K562 (cell line): ENCODE measurements around the gene ABR. TPM values are rescaled to one million over a fixed set of nuclear protein-coding genes. Genes with fewer than 3 reads are reported as not detected.
A peak's percentile ranks its signal among the peaks of the same experiment; 100 is the strongest.

Experiments used
- ATAC-seq: fragments of 200-7000 bp; cut with Tn5 transposase; 3 replicates; pipeline ENCODE4 v1.9.1; 2020; ENCODE audit warnings: moderate library complexity
- BruUV-seq: library from RNA; stranded (reverse); fragments of 400-500 nt; replicated peaks from 2 replicates; lab custom pipeline; 2021; lab: Mats Ljungman, UMichigan
- CTCF ChIA-PET: fragments of 300-600 bp; formaldehyde crosslinking; extraction: SDS; loops from one replicate; lab custom pipeline; 2021; ENCODE audit warnings: low intra/inter-chr PET ratio; lab: Yijun Ruan, JAX
- POLR2A ChIA-PET: fragments of 300-600, 350-650 bp; sonication (Branson Sonifier 250); formaldehyde crosslinking; extraction: SDS; loops from one replicate; lab custom pipeline; 2021; ENCODE audit warnings: antibody characterized with exemption, inconsistent platforms; lab: Yijun Ruan, JAX
- DNase-seq, 4 experiments: peaks; one replicate each; pipeline versions ENCODE4 v3.0.0 to v3.0.0-alpha.2; 2011 to 2018; ENCODE audit warnings: low spot score in 3 of 4, mixed read lengths in 3 of 4; ENCODE audit errors: extremely low read depth in 1 of 4
- FAIRE-seq: peaks from 2 replicates; lab custom pipeline; 2011; peaks lifted over from hg19 to GRCh38; lab: Jason Lieb, UNC
- H2AFZ ChIP-seq: 2 replicates; pipeline ENCODE4 v1.6.0; 2011; ENCODE audit warnings: low read depth, low read length, control low read depth, inconsistent platforms
- H3K27ac ChIP-seq: fragments of 200-600 bp; 3 replicates; pipeline ENCODE4 v1.8.0; 2011; ENCODE audit warnings: low read depth, mild to moderate bottlenecking, control low read depth, inconsistent platforms, low read length, moderate library complexity, mixed read lengths; ENCODE audit errors: extremely low read depth
- H3K27me3 ChIP-seq, 2 experiments: fragments of 300-600 bp in 1 of 2; 2 replicates in 1 of 2; 3 replicates in 1 of 2; pipeline versions ENCODE4 v1.6.0 to v1.8.0; 2011; ENCODE audit warnings: inconsistent platforms in 2 of 2, low read length in 2 of 2, mild to moderate bottlenecking in 1 of 2, mixed read lengths in 1 of 2, moderate library complexity in 1 of 2; ENCODE audit not compliant: control insufficient read depth in 2 of 2, insufficient read depth in 2 of 2
- H3K36me3 ChIP-seq: fragments of 300-600 bp; 3 replicates; pipeline ENCODE4 v1.8.0; 2011; ENCODE audit warnings: mild to moderate bottlenecking, low read length, inconsistent platforms; ENCODE audit not compliant: control insufficient read depth, insufficient read depth
- H3K4me1 ChIP-seq, 2 experiments: fragments of 200-600 bp in 1 of 2; replicated peaks in 1 of 2; 2 replicates in 1 of 2; 3 replicates in 1 of 2; pipeline versions ENCODE4 v1.5.1 to v1.8.0; 2011; ENCODE audit warnings: inconsistent platforms in 2 of 2, low read length in 2 of 2, mild to moderate bottlenecking in 1 of 2, mixed read lengths in 1 of 2, moderate library complexity in 1 of 2; ENCODE audit not compliant: control insufficient read depth in 2 of 2, insufficient read depth in 2 of 2
- H3K4me2 ChIP-seq: 2 replicates; pipeline ENCODE4 v1.6.1; 2011; ENCODE audit warnings: low read length, control low read depth, inconsistent platforms, mixed read lengths; ENCODE audit not compliant: insufficient read depth
- H3K4me3 ChIP-seq: fragments of 200-600 bp; sonication (generic), shearing (Covaris generic); 2 replicates; pipeline ENCODE4 v1.5.1; 2016; ENCODE audit warnings: control low read depth, inconsistent platforms
- H3K79me2 ChIP-seq: fragments of 200-600 bp; 3 replicates; pipeline ENCODE4 v1.8.0; 2011; ENCODE audit warnings: low read length, inconsistent platforms; ENCODE audit not compliant: control insufficient read depth, insufficient read depth
- H3K9ac ChIP-seq, 2 experiments: 2 replicates each; pipeline versions ENCODE4 v1.6.0 to v1.6.1; 2011; ENCODE audit warnings: low read depth in 2 of 2, low read length in 2 of 2, control low read depth in 1 of 2, inconsistent platforms in 1 of 2, mild to moderate bottlenecking in 1 of 2, mixed read lengths in 1 of 2; ENCODE audit not compliant: insufficient read depth in 1 of 2
- H3K9me1 ChIP-seq: one replicate; pipeline ENCODE4 v1.6.0; 2011; ENCODE audit warnings: inconsistent platforms, mild to moderate bottlenecking, low read length, moderate library complexity; ENCODE audit not compliant: control insufficient read depth, insufficient read depth
- H3K9me3 ChIP-seq: replicated peaks from 2 replicates; pipeline ENCODE4 v1.5.1; 2011; ENCODE audit warnings: low read depth, low read length, inconsistent platforms; ENCODE audit not compliant: control insufficient read depth, insufficient read depth
- H4K20me1 ChIP-seq: replicated peaks from 2 replicates; pipeline ENCODE4 v1.6.1; 2011; ENCODE audit warnings: low read length, inconsistent platforms, mixed read lengths; ENCODE audit not compliant: control insufficient read depth, insufficient read depth
- ELF2 ChIP-seq: fragments of 250-450 bp; sonication (Bioruptor Pico); IDR thresholded peaks from 2 replicates; pipeline ENCODE4 v1.5.0; 2021; ENCODE audit warnings: mild to moderate bottlenecking
- LEF1 ChIP-seq: fragments of 450-650 bp; IDR thresholded peaks from 2 replicates; pipeline ENCODE4 v1.6.1; 2016; ENCODE audit warnings: mild to moderate bottlenecking
- MCM3 ChIP-seq: fragments of 450-650 bp; IDR thresholded peaks from 2 replicates; pipeline ENCODE4 v1.6.1; 2016
- RNF2 ChIP-seq: sonication (generic); IDR thresholded peaks from 2 replicates; pipeline ENCODE4 v1.6.1; 2016
- SLC30A9 ChIP-seq: fragments of 250-450 bp; sonication (Bioruptor Pico); IDR thresholded peaks from 2 replicates; pipeline ENCODE4 v1.8.0; 2022; ENCODE audit warnings: mild to moderate bottlenecking, moderate library complexity
- TAL1 ChIP-seq: fragments of 450-650 bp; IDR thresholded peaks from 2 replicates; pipeline ENCODE4 v1.6.1; 2016; ENCODE audit warnings: mild to moderate bottlenecking
- XRCC4 ChIP-seq: IDR thresholded peaks from one replicate; pipeline ENCODE4 v1.6.1; 2011; ENCODE audit not compliant: insufficient read depth, insufficient read length; ENCODE audit errors: extremely low read depth
- ZNF318 ChIP-seq, 2 experiments: fragments of 450-650 bp; IDR thresholded peaks; 2 replicates each; pipeline ENCODE4 v1.6.1; 2016; ENCODE audit warnings: mild to moderate bottlenecking in 2 of 2, borderline replicate concordance in 1 of 2, low read depth in 1 of 2, moderate library complexity in 1 of 2
- ZNF445 ChIP-seq: fragments of 250-450 bp; sonication (Bioruptor Pico); IDR thresholded peaks from 2 replicates; pipeline ENCODE4 v1.4.0; 2020; ENCODE audit warnings: low read depth, mild to moderate bottlenecking, moderate library complexity
- ZNF609 ChIP-seq: sonication (generic); formaldehyde crosslinking; IDR thresholded peaks from 2 replicates; pipeline ENCODE4 v1.8.1; 2023; ENCODE audit warnings: missing genetic modification reagents, mild to moderate bottlenecking, borderline replicate concordance
- WGBS: fragments of 100-300 bp; shearing (Covaris generic); methylation state at CpG from one replicate; pipeline ENCODE4 v1.1.6; 2016; ENCODE audit warnings: low coverage, mixed read lengths; ENCODE audit not compliant: insufficient coverage; ENCODE audit errors: missing lambda C conversion rate; 5-methylcytosine and 5-hydroxymethylcytosine counted together
- in situ Hi-C: fragments of 300-500 bp; cut with MboI; formaldehyde crosslinking; loops from 4 replicates; pipeline ENCODE4 v1.15.0; 2018; ENCODE audit warnings: inconsistent platforms, mixed read lengths
- intact Hi-C: fragments of 100-400 bp; cut with micrococcal nuclease; formaldehyde crosslinking; loops from 2 replicates; pipeline ENCODE4 v1.14.2; 2022
- polyA plus RNA-seq, 8 experiments: library from polyadenylated mRNA; depleted of rRNA in 4 of 8; stranded (reverse) in 5 of 8; unstranded in 3 of 8; fragments of >200 nt; fragmentation: Nextera tagmentation in 2 of 8; fragmentation: Illumina TruSeq in 1 of 8; extraction: Ambion mirVana in 2 of 8; extraction: Trizol in 1 of 8; gene quantifications; 2 replicates each; pipeline versions ENCODE4 v1.2.1 to v1.2.3, GENCODE V29; 2011 to 2014; ENCODE audit warnings: inconsistent platforms in 1 of 8, missing spikeins in 1 of 8
- total RNA-seq, 7 experiments: library from RNA; depleted of rRNA in 6 of 7; stranded (reverse); fragments of >200 nt in 6 of 7; fragmentation: Illumina TruSeq in 2 of 7; extraction: Trizol in 2 of 7; gene quantifications; 2 replicates each; pipeline versions ENCODE4 v1.2.1 to v1.2.3, GENCODE V29; 2011 to 2021; ENCODE audit warnings: low replicate concordance in 1 of 7

ABR gene
- total and polyA plus RNA-seq, 9 of the 15 experiments (the other 6 are each of a cell fraction or from before 2014, with no cell fraction given) = 0.07 to 1.6 (median 0.37) TPM; not detected in 1

GRCh38 chr17:969811-970355 is 209.9 kb downstream of the ABR start:
- DNase-seq = peak in 3 of 4 experiments; percentile 14 to 24 (median 22)
- in situ Hi-C loops = loop anchor here (10.0 kb wide), 1 partner anchor 85 kb away; no protein-coding TSS in a partner anchor
- H4K20me1 ChIP-seq = 0 out of 2 replicates have a peak, but pooled peaks cover 5% of the 10 kb centered on the region
- ChIA-PET POLR2A (no interaction called here), CTCF (no interaction called here)
- no peaks in the 10 kb centered on the region for H3K9me3 ChIP-seq
- intact Hi-C loops = no loop called here
- no peak overlapping the region for H2AFZ ChIP-seq
- under 1% methylated on average over 18 of the region's 18 CpGs for WGBS
- peak; percentile 23 for FAIRE-seq
- BruUV-seq = no TSS peak
- no peaks in the 10 kb centered on the region for H3K36me3 ChIP-seq
- H3K79me2 ChIP-seq = no peaks in the 10 kb centered on the region
- no peak overlapping the region for H3K4me3 ChIP-seq
- no peaks in the 10 kb centered on the region; a peak in 1 of 5 replicates for H3K4me1 ChIP-seq
- no peak overlapping the region for H3K9ac ChIP-seq
- H3K27me3 ChIP-seq = peaks cover 13 to 51% of the 10 kb centered on the region in 2 experiments; a peak in 4 of 5 replicates
- no peak overlapping the region for H3K27ac ChIP-seq
- H3K4me2 ChIP-seq = no peak overlapping the region; the same call in none of the 2 replicates
- no peaks in the 10 kb centered on the region for H3K9me1 ChIP-seq
- ATAC-seq = peak; percentile 45; the same call in 2 of the 3 replicates
- TF ChIP-seq ZNF445 (CRISPR knock-in tag) (no peak), ZNF318 (IDR thresholded peaks at IDR 0.05; ENCODE audit: borderline replicate concordance in 1 of 2, low read depth in 1 of 2) (no peak), XRCC4 (no peak), TAL1 (peak; percentile 27; the same call in 1 of the 2 replicates), MCM3 (no peak), ZNF609 (no peak), RNF2 (peak; percentile 31; the same call in 1 of the 2 replicates), SLC30A9 (CRISPR knock-in tag) (no peak), ELF2 (no peak), LEF1 (no peak)
